H1 (cell line): Measurements from ENCODE around the gene CMYA5. TPM values are rescaled to one million over a fixed set of nuclear protein-coding genes. Genes with fewer than 3 reads are reported as not detected.

ENCODE experiments used
- CTCF ChIA-PET: fragments of 300-600 bp; sonication (Branson Sonifier 250); formaldehyde crosslinking; loops from one replicate; lab custom pipeline; 2021; ENCODE audit not compliant: partially characterized antibody; lab: Charles Lee
- POLR2A ChIA-PET: fragments of 300-600 bp; sonication (Branson Sonifier 250); formaldehyde crosslinking; loops from one replicate; lab custom pipeline; 2021; ENCODE audit warnings: inconsistent platforms; ENCODE audit not compliant: partially characterized antibody; lab: Charles Lee
- DNase-seq, 2 experiments: peaks; one replicate each; pipeline versions ENCODE4 v3.0.0 to v3.0.0-alpha.2; 2010 to 2022; ENCODE audit warnings: low spot score in 2 of 2, low read depth in 1 of 2, mixed read lengths in 1 of 2
- FAIRE-seq: peaks from 2 replicates; lab custom pipeline; 2011; peaks lifted over from hg19 to GRCh38; lab: Jason Lieb, UNC
- H2AFZ ChIP-seq: 2 replicates; pipeline ENCODE4 v1.8.1; 2012; ENCODE audit warnings: low read length, inconsistent platforms
- H2AK5ac ChIP-seq: 2 replicates; pipeline ENCODE4 v1.6.1; 2013; ENCODE audit warnings: low read depth, low read length
- H2BK120ac ChIP-seq: replicated peaks from 2 replicates; pipeline ENCODE3; 2013; ENCODE audit warnings: low read depth, low read length, inconsistent platforms
- H2BK12ac ChIP-seq: 2 replicates; pipeline ENCODE4 v1.6.1; 2013; ENCODE audit warnings: low read depth, low read length
- H2BK15ac ChIP-seq: 2 replicates; pipeline ENCODE4 v1.6.1; 2013; ENCODE audit warnings: low read length
- H2BK20ac ChIP-seq: 2 replicates; pipeline ENCODE4 v1.6.1; 2013; ENCODE audit warnings: low read length
- H2BK5ac ChIP-seq: 2 replicates; pipeline ENCODE4 v1.6.1; 2013; ENCODE audit warnings: low read depth, low read length
- H3K14ac ChIP-seq: 2 replicates; pipeline ENCODE4 v1.6.1; 2013; ENCODE audit warnings: inconsistent platforms; ENCODE audit not compliant: insufficient read length
- H3K18ac ChIP-seq: 2 replicates; pipeline ENCODE4 v1.6.1; 2013; ENCODE audit warnings: low read length; ENCODE audit errors: extremely low read depth
- H3K23ac ChIP-seq: 2 replicates; pipeline ENCODE4 v1.6.1; 2013; ENCODE audit warnings: inconsistent platforms; ENCODE audit not compliant: insufficient read length
- H3K23me2 ChIP-seq: 2 replicates; pipeline ENCODE4 v1.6.1; 2013; ENCODE audit warnings: low read depth, low read length
- H3K27ac ChIP-seq: 2 replicates; pipeline ENCODE4 v1.6.1; 2011; ENCODE audit warnings: low read depth, low read length, inconsistent platforms
- H3K27me3 ChIP-seq, 4 experiments: replicated peaks in 1 of 4; 1 replicate in 1 of 4; 2 replicates in 3 of 4; pipeline versions ENCODE4 v1.6.1 to v1.8.1; 2011 to 2013; ENCODE audit warnings: low read length in 3 of 4, mild to moderate bottlenecking in 3 of 4, inconsistent platforms in 2 of 4, mixed read lengths in 2 of 4, moderate library complexity in 1 of 4; ENCODE audit not compliant: control insufficient read depth in 3 of 4, insufficient read depth in 3 of 4; ENCODE audit errors: extremely low read depth in 1 of 4
- H3K36me3 ChIP-seq, 4 experiments: 2 replicates each; pipeline versions ENCODE4 v1.6.1 to v1.8.1; 2011 to 2013; ENCODE audit warnings: mild to moderate bottlenecking in 4 of 4, low read length in 3 of 4, moderate library complexity in 2 of 4, control low read depth in 1 of 4, inconsistent platforms in 1 of 4; ENCODE audit not compliant: insufficient read depth in 4 of 4, control insufficient read depth in 2 of 4
- H3K4ac ChIP-seq: replicated peaks from 2 replicates; pipeline ENCODE3; 2013; ENCODE audit warnings: low read length, low read depth, mixed read lengths, inconsistent platforms; ENCODE audit not compliant: insufficient read length
- H3K4me1 ChIP-seq, 4 experiments: replicated peaks in 1 of 4; 1 replicate in 1 of 4; 2 replicates in 3 of 4; pipeline versions ENCODE4 v1.6.1 to v1.8.1; 2011 to 2013; ENCODE audit warnings: low read length in 3 of 4, inconsistent platforms in 2 of 4, mixed read lengths in 1 of 4; ENCODE audit not compliant: insufficient read depth in 4 of 4, control insufficient read depth in 3 of 4
- H3K4me2 ChIP-seq, 2 experiments: 2 replicates each; pipeline versions ENCODE4 v1.6.1 to v1.8.1; 2011 to 2013; ENCODE audit warnings: low read depth in 2 of 2, low read length in 2 of 2, control low read depth in 1 of 2, inconsistent platforms in 1 of 2, mild to moderate bottlenecking in 1 of 2; ENCODE audit not compliant: insufficient read depth in 1 of 2
- H3K4me3 ChIP-seq, 4 experiments: fragments of 200-600, 300-600 bp in 1 of 4; sonication (generic), shearing (Covaris generic), sonication (Bioruptor Twin) in 1 of 4; 2 replicates each; pipeline versions ENCODE4 v1.5.1 to v1.8.1; 2011 to 2016; ENCODE audit warnings: low read length in 4 of 4, low read depth in 3 of 4, control low read depth in 2 of 4, inconsistent platforms in 2 of 4, mild to moderate bottlenecking in 2 of 4, mixed read lengths in 1 of 4, moderate library complexity in 1 of 4; ENCODE audit not compliant: insufficient read depth in 2 of 4; ENCODE audit errors: extremely low read depth in 1 of 4
- H3K56ac ChIP-seq: replicated peaks from 2 replicates; pipeline ENCODE3; 2013; ENCODE audit warnings: low read depth, mild to moderate bottlenecking, mixed read lengths, low read length, inconsistent platforms; ENCODE audit not compliant: insufficient read length
- H3K79me1 ChIP-seq: 2 replicates; pipeline ENCODE4 v1.6.1; 2013; ENCODE audit warnings: low read depth, low read length, control low read depth
- H3K79me2 ChIP-seq, 2 experiments: 2 replicates each; pipeline versions ENCODE4 v1.6.1 to v1.8.1; 2012 to 2013; ENCODE audit warnings: low read length in 2 of 2, mild to moderate bottlenecking in 2 of 2, inconsistent platforms in 1 of 2; ENCODE audit not compliant: insufficient read depth in 2 of 2, control insufficient read depth in 1 of 2
- H3K9ac ChIP-seq, 4 experiments: replicated peaks in 1 of 4; 1 replicate in 1 of 4; 2 replicates in 3 of 4; pipeline versions ENCODE4 v1.6.1 to v1.8.1; 2011 to 2013; ENCODE audit warnings: low read depth in 3 of 4, low read length in 3 of 4, control low read depth in 2 of 4, mild to moderate bottlenecking in 2 of 4, moderate library complexity in 2 of 4, inconsistent platforms in 1 of 4; ENCODE audit errors: extremely low read depth in 1 of 4
- H3K9me3 ChIP-seq, 2 experiments: 2 replicates each; pipeline versions ENCODE4 v1.6.1 to v1.8.1; 2012 to 2013; ENCODE audit warnings: mild to moderate bottlenecking in 2 of 2, moderate library complexity in 2 of 2, control low read depth in 1 of 2, inconsistent platforms in 1 of 2, low read depth in 1 of 2, low read length in 1 of 2, mixed read lengths in 1 of 2; ENCODE audit not compliant: insufficient read depth in 2 of 2
- H4K20me1 ChIP-seq, 2 experiments: replicated peaks in 1 of 2; 2 replicates each; pipeline versions ENCODE3 to v1.8.1; 2011 to 2013; ENCODE audit warnings: inconsistent platforms in 2 of 2, low read length in 2 of 2, mild to moderate bottlenecking in 1 of 2; ENCODE audit not compliant: insufficient read depth in 2 of 2, control insufficient read depth in 1 of 2
- H4K5ac ChIP-seq: 2 replicates; pipeline ENCODE4 v1.6.1; 2013; ENCODE audit warnings: low read length, low read depth, mixed read lengths, inconsistent platforms; ENCODE audit not compliant: insufficient read length
- H4K8ac ChIP-seq: 2 replicates; pipeline ENCODE4 v1.8.0; 2013; ENCODE audit warnings: mild to moderate bottlenecking, moderate library complexity, low read length, inconsistent platforms; ENCODE audit not compliant: insufficient read depth; ENCODE audit errors: extremely low read depth
- H4K91ac ChIP-seq: replicated peaks from 2 replicates; pipeline ENCODE3; 2013; ENCODE audit warnings: low read length, mixed read lengths, inconsistent platforms; ENCODE audit not compliant: insufficient read length
- ASH2L ChIP-seq: fragments of 200-600, 300-600 bp; sonication (generic); IDR thresholded peaks from one replicate; pipeline ENCODE4 v1.7.1; 2017; ENCODE audit warnings: low read length
- BACH1 ChIP-seq: IDR thresholded peaks from 2 replicates; pipeline ENCODE4 v1.6.1; 2012; ENCODE audit warnings: low read length, improper control_type of control experiment
- HDAC6 ChIP-seq: IDR thresholded peaks from one replicate; pipeline ENCODE4 v1.7.1; 2012; ENCODE audit warnings: low read depth, mild to moderate bottlenecking, inconsistent platforms, low read length, moderate library complexity
- JUND ChIP-seq: IDR thresholded peaks from 2 replicates; pipeline ENCODE4 v1.6.1; 2011; ENCODE audit warnings: mild to moderate bottlenecking, improper control_type of control experiment, low read length
- NRF1 ChIP-seq: IDR thresholded peaks from 2 replicates; pipeline ENCODE4 v1.6.1; 2011; ENCODE audit warnings: mild to moderate bottlenecking, low read depth, low read length, improper control_type of control experiment
- POU5F1 ChIP-seq: IDR thresholded peaks from 2 replicates; pipeline ENCODE4 v1.6.1; 2011; ENCODE audit warnings: low read depth, mild to moderate bottlenecking, low read length, moderate library complexity
- RNF2 ChIP-seq: fragments of 200-900, 300-1000 bp; sonication (generic); IDR thresholded peaks from 2 replicates; pipeline ENCODE4 v1.7.1; 2016; ENCODE audit warnings: borderline replicate concordance, low read depth, mild to moderate bottlenecking, antibody characterized with exemption, low read length; ENCODE audit not compliant: poor library complexity, severe bottlenecking; ENCODE audit errors: missing control alignments
- SRF ChIP-seq: IDR thresholded peaks from 2 replicates; pipeline ENCODE4 v1.6.1; 2011; ENCODE audit warnings: mild to moderate bottlenecking, low read depth, low read length, moderate library complexity
- ZNF274 ChIP-seq: IDR thresholded peaks from 2 replicates; pipeline ENCODE4 v1.7.0; 2012; ENCODE audit warnings: low read length, borderline replicate concordance; ENCODE audit errors: extremely low read depth
- WGBS, 2 experiments: shearing (Covaris generic) in 1 of 2; methylation state at CpG; one replicate each; pipeline versions ENCODE4 v1.1.6 to v1.1.7; 2013 to 2015; ENCODE audit warnings: low lambda C conversion rate in 2 of 2, mixed read lengths in 2 of 2, inconsistent platforms in 1 of 2, low coverage in 1 of 2, missing lambda C conversion rate in 1 of 2; ENCODE audit not compliant: insufficient replicate concordance in 2 of 2, insufficient coverage in 1 of 2, insufficient read length in 1 of 2; ENCODE audit errors: extremely low coverage in 1 of 2, missing lambda C conversion rate in 1 of 2; 5-methylcytosine and 5-hydroxymethylcytosine counted together
- polyA plus RNA-seq, 7 experiments: library from polyadenylated mRNA; depleted of rRNA in 3 of 7; stranded (reverse) in 5 of 7; unstranded in 2 of 7; fragments of >200 nt in 5 of 7; fragments of 200-250 nt in 2 of 7; gene quantifications; 1 replicate in 5 of 7; 2 replicates in 1 of 7; 4 replicates in 1 of 7; pipeline versions ENCODE4 v1.2.1 to v1.2.3, GENCODE V29; 2011 to 2013; ENCODE audit warnings: missing spikeins in 2 of 7, mixed read lengths in 2 of 7
- total RNA-seq: library from RNA; stranded (reverse); fragmentation: NEBNext Ultra II Directional; extraction: Animal tissue kit (Norgen Biotek cat#: 25700); gene quantifications from 2 replicates; pipeline ENCODE4 v1.2.1, GENCODE V29; 2021
- TF ChIP-seq, protein P1 (sequence below), 3 experiments: IDR thresholded peaks; 1 replicate in 2 of 3; 2 replicates in 1 of 3; pipeline versions ENCODE4 v1.5.1 to v1.6.1; 2011; ENCODE audit warnings: low read length in 3 of 3, mild to moderate bottlenecking in 3 of 3, inconsistent platforms in 2 of 3, low read depth in 1 of 3, moderate library complexity in 1 of 3; ENCODE audit not compliant: insufficient read depth in 1 of 3; ENCODE audit errors: control extremely low read depth in 1 of 3

Gene CMYA5
- total and polyA plus RNA-seq, 2 of the 8 experiments (the other 6 are each of a cell fraction or from before 2014, with no cell fraction given): 0.88 to 0.95 TPM

DNA sequence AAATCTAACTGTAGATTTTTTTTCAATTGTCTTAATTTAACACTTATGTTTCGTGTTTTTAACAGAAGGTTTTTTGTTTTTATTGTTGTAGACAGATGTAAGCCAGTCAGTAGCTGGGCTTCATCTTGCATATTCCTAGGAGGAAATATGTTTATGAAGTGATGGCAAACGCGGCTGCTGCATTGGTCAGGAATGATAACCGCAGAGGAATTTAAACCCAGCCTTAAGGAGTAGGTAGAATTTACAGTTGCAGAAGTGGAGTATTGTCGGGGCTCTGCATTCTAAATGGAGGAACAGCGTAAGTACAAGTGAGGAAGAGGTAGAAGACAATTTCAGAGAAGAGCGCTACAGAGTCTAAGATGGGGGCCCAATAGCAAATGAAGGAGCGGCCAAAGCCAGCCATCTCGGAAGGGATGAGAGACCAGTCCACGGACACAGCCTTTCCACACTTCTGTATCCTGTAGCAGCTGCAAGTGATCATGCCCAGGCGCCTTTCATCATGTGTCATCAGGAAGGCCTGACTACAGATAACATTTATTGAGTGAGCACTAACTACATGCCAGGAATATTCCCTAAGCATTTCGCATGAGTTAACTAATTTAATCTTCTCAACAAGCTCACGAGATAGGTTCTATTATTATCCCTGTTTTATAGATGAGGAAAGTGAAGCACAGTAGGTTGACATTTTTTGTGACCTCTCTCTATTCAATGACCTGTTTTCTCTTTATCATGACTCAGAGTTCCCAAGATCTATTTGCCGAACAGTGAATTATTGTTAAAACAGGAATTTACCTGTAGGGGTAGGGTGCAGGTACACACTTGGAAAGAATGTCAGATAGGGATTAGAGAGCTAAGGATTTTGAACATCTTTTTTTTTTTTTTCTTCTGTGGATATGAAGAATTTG is 38.1 kb downstream of the CMYA5 start:
- Histone ChIP-seq H4K91ac (no peak overlapping the region), H2AFZ (no peak overlapping the region), H3K79me2 (no peaks in the 10 kb centered on the region), H3K23me2 (no peaks in the 10 kb centered on the region), H3K4me2 (no peak overlapping the region), H3K36me3 (no peaks in the 10 kb centered on the region), H3K14ac (no peak overlapping the region), H4K5ac (no peak overlapping the region), H3K27me3 (no peaks in the 10 kb centered on the region), H3K9ac (no peak overlapping the region), H3K4me3 (no peak overlapping the region), H2BK20ac (no peak overlapping the region), H2BK12ac (no peak overlapping the region), H3K27ac (no peak overlapping the region), H3K4me1 (no peaks in the 10 kb centered on the region), H2BK5ac (no peak overlapping the region), H3K4ac (no peak overlapping the region), H2BK15ac (no peak overlapping the region), H2AK5ac (no peak overlapping the region), H3K9me3 (no peaks in the 10 kb centered on the region), H3K23ac (no peak overlapping the region), H2BK120ac (no peak overlapping the region), H3K18ac (no peak overlapping the region), H3K56ac (no peak overlapping the region), H3K79me1 (no peaks in the 10 kb centered on the region), H4K20me1 (no peaks in the 10 kb centered on the region), H4K8ac (no peak overlapping the region)
- no peak for DNase-seq
- ChIA-PET CTCF (interaction anchor here (1.0 to 1.6 kb wide), 5 partner anchors 12 to 151 kb away, joined by 3 to 6 read pairs (median 4); no protein-coding TSS in a partner anchor), POLR2A (no interaction called here)
- no peak for FAIRE-seq
- WGBS, 2 experiments: 91% methylated on average over 14 of the region's 14 CpGs; no CpG with 5 or more reads in 1 of the 2 experiments
- TF ChIP-seq HDAC6: no peak
- TF ChIP-seq, protein P1, sequence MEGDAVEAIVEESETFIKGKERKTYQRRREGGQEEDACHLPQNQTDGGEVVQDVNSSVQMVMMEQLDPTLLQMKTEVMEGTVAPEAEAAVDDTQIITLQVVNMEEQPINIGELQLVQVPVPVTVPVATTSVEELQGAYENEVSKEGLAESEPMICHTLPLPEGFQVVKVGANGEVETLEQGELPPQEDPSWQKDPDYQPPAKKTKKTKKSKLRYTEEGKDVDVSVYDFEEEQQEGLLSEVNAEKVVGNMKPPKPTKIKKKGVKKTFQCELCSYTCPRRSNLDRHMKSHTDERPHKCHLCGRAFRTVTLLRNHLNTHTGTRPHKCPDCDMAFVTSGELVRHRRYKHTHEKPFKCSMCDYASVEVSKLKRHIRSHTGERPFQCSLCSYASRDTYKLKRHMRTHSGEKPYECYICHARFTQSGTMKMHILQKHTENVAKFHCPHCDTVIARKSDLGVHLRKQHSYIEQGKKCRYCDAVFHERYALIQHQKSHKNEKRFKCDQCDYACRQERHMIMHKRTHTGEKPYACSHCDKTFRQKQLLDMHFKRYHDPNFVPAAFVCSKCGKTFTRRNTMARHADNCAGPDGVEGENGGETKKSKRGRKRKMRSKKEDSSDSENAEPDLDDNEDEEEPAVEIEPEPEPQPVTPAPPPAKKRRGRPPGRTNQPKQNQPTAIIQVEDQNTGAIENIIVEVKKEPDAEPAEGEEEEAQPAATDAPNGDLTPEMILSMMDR (IDR thresholded peaks at IDR 0.05; ENCODE audit: control extremely low read depth in 1 of 3, insufficient read depth in 1 of 3, low read depth in 1 of 3, low read length in 3 of 3): no peak
- no peak for TF ChIP-seq BACH1
- TF ChIP-seq SRF: no peak
- TF ChIP-seq RNF2: no peak
- no peak for TF ChIP-seq JUND
- TF ChIP-seq ZNF274: no peak
- no peak for TF ChIP-seq POU5F1
- no peak for TF ChIP-seq ASH2L
- no peak for TF ChIP-seq NRF1
